ENCODE data around the gene FYCO1. TPM values are rescaled to one million over a fixed set of nuclear protein-coding genes. Genes with fewer than 3 reads are reported as not detected.

Gene FYCO1
- total RNA-seq, 4 donors from 2014 or later: 38.2 to 66.6 (median 50.5) TPM

- Histone ChIP-seq H3K27me3 (no peaks in the 10 kb centered on the region), H3K4me3 (replicated peaks in 1 of 3) (no peak overlapping the region), H3K27ac (no peak overlapping the region), H3K36me3 (no peaks in the 10 kb centered on the region), H3K9me3 (no peaks in the 10 kb centered on the region), H3K4me1 (peaks cover 0 to 9% of the 10 kb centered on the region in 2 donors)
- DNase-seq: no peak
- intact Hi-C loops (cut with DNase I): no loop called here
- no peak for TF ChIP-seq POLR2A (IDR thresholded peaks at IDR 0.05)
- TF ChIP-seq CTCF (IDR thresholded peaks at IDR 0.05): no peak
- 83 to 95% methylated on average over 6 of the region's 6 CpGs for WGBS, 2 donors
These were observed 83.2 kb downstream of the FYCO1 start for GRCh38 chr3:45912435-45912834.

GRCh38 chr3:45911511-45912226 is 84.0 kb downstream of the FYCO1 start:
- intact Hi-C loops (cut with DNase I): no loop called here
- no peaks in the 10 kb centered on the region for H3K27me3 ChIP-seq
- no peak for DNase-seq
- peaks cover 0 to 9% of the 10 kb centered on the region in 2 donors for H3K4me1 ChIP-seq
- 95 to 96% methylated on average over 11 of the region's 11 CpGs for WGBS, 2 donors
- H3K9me3 ChIP-seq: no peaks in the 10 kb centered on the region
- no peak overlapping the region for H3K27ac ChIP-seq
- TF ChIP-seq POLR2A (IDR thresholded peaks at IDR 0.05) (no peak), CTCF (IDR thresholded peaks at IDR 0.05) (no peak)
- no peaks in the 10 kb centered on the region for H3K36me3 ChIP-seq
- H3K4me3 ChIP-seq (replicated peaks in 1 of 3): no peak overlapping the region

GRCh38 chr3:45910892-45911291 is 84.7 kb downstream of the FYCO1 start:
- intact Hi-C loops (cut with DNase I): no loop called here
- WGBS, 2 donors: 72 to 84% methylated on average over 4 of the region's 4 CpGs
- Histone ChIP-seq H3K4me3 (replicated peaks in 1 of 3) (no peak overlapping the region), H3K36me3 (no peaks in the 10 kb centered on the region), H3K9me3 (no peaks in the 10 kb centered on the region), H3K27me3 (no peaks in the 10 kb centered on the region), H3K27ac (no peak overlapping the region), H3K4me1 (peaks cover 0 to 4% of the 10 kb centered on the region in 2 donors)
- no peak for TF ChIP-seq CTCF (IDR thresholded peaks at IDR 0.05)
- TF ChIP-seq POLR2A (IDR thresholded peaks at IDR 0.05): no peak
- no peak for DNase-seq

- Histone ChIP-seq H3K4me1 (no peaks in the 10 kb centered on the region), H3K27ac (no peak overlapping the region), H3K9me3 (no peaks in the 10 kb centered on the region), H3K36me3 (no peaks in the 10 kb centered on the region), H3K4me3 (replicated peaks in 1 of 3) (no peak overlapping the region), H3K27me3 (no peaks in the 10 kb centered on the region)
- intact Hi-C loops (cut with DNase I): no loop called here
- WGBS, 2 donors: 90 to 93% methylated on average over 6 of the region's 6 CpGs
- no peak for TF ChIP-seq POLR2A (IDR thresholded peaks at IDR 0.05)
- TF ChIP-seq CTCF (IDR thresholded peaks at IDR 0.05): no peak
- DNase-seq: no peak
These were observed 86.1 kb downstream of the FYCO1 start for GRCh38 chr3:45909542-45909941.

GRCh38 chr3:45908761-45909160 is 86.9 kb downstream of the FYCO1 start:
- Histone ChIP-seq H3K27me3 (no peaks in the 10 kb centered on the region), H3K36me3 (no peaks in the 10 kb centered on the region), H3K9me3 (no peaks in the 10 kb centered on the region), H3K4me1 (no peaks in the 10 kb centered on the region), H3K4me3 (replicated peaks in 1 of 3) (no peak overlapping the region), H3K27ac (no peak overlapping the region)
- DNase-seq: no peak
- intact Hi-C loops (cut with DNase I): no loop called here
- TF ChIP-seq POLR2A (IDR thresholded peaks at IDR 0.05): no peak
- no peak for TF ChIP-seq CTCF (IDR thresholded peaks at IDR 0.05)
- 94% methylated on average over 7 of the region's 7 CpGs for whole genome bisulfite sequencing, 2 donors

Data from thyroid gland (tissue), 4 donors.